LNCAP (cell line): ENCODE results near the gene TTYH3.

ENCODE experiments used
- CTCF ChIP-seq: fragments of 450-650 bp; IDR thresholded peaks from 2 replicates; pipeline ENCODE4 v1.5.1; 2017; ENCODE audit warnings: mild to moderate bottlenecking

The TTYH3 gene

GRCh38 chr7:2652736-2653060 is 20.9 kb downstream of the TTYH3 start:
- TF ChIP-seq CTCF: no peak

- no peak for TF ChIP-seq CTCF
These were observed 22.3 kb downstream of the TTYH3 start for GRCh38 chr7:2654059-2654458.

- no peak for TF ChIP-seq CTCF
These were observed 24.3 kb downstream of the TTYH3 start for GRCh38 chr7:2655870-2656614.

- TF ChIP-seq CTCF: no peak
These were observed 25.4 kb downstream of the TTYH3 start for GRCh38 chr7:2657208-2657607.

GRCh38 chr7:2657920-2658671 is 26.3 kb downstream of the TTYH3 start:
- no peak for TF ChIP-seq CTCF

GRCh38 chr7:2658941-2659340 is 27.2 kb downstream of the TTYH3 start:
- TF ChIP-seq CTCF: no peak

- no peak for TF ChIP-seq CTCF
These were observed 28.0 kb downstream of the TTYH3 start for GRCh38 chr7:2659556-2660358.
